LNCAP (cell line): ENCODE measurements around the gene CEP126.

Experiments
- CTCF ChIP-seq: fragments of 450-650 bp; IDR thresholded peaks from 2 replicates; pipeline ENCODE4 v1.5.1; 2017; ENCODE audit warnings: mild to moderate bottlenecking

Gene CEP126

GRCh38 chr11:101914738-101915426 lies at the start of gene CEP126:
Gene CEP126 (plus strand): TSS chr11:101915010. CDS start chr11:101915285, 275 bp downstream.
- peak; percentile 39; the same call in 1 of the 2 replicates for TF ChIP-seq CTCF

GRCh38 chr11:101866619-101867491 lies 48.0 kb upstream of the CEP126 start:
- TF ChIP-seq CTCF = no peak

GRCh38 chr11:101867951-101868350 lies 46.9 kb upstream of the CEP126 start:
- TF ChIP-seq CTCF = no peak

- TF ChIP-seq CTCF = no peak
Observed at GRCh38 chr11:101870510-101870909, 44.3 kb upstream of the CEP126 start.

GRCh38 chr11:101872171-101872882 lies 42.5 kb upstream of the CEP126 start:
- TF ChIP-seq CTCF = no peak

GRCh38 chr11:101880222-101880621 lies 34.6 kb upstream of the CEP126 start:
- peak; percentile 56 for TF ChIP-seq CTCF

- no peak for TF ChIP-seq CTCF
Observed at GRCh38 chr11:101881586-101881985, 33.2 kb upstream of the CEP126 start.
